Activated naive CD4-positive, alpha-beta T cell treated with Interleukin-2 at 50 U/mL for 16 hours (primary cell): ENCODE results near the gene SMIM35.
A peak's percentile ranks its signal among the peaks of the same experiment; 100 is the strongest.
"Not testable (repeated sequence)": the region's sequence is repeated elsewhere in the genome, so short reads cannot be mapped to it uniquely, and the experiment has no call there.

Experiments used
- DNase-seq: peaks from one replicate; pipeline ENCODE4 v3.0.0-alpha.2; 2020

The SMIM35 gene

DNA sequence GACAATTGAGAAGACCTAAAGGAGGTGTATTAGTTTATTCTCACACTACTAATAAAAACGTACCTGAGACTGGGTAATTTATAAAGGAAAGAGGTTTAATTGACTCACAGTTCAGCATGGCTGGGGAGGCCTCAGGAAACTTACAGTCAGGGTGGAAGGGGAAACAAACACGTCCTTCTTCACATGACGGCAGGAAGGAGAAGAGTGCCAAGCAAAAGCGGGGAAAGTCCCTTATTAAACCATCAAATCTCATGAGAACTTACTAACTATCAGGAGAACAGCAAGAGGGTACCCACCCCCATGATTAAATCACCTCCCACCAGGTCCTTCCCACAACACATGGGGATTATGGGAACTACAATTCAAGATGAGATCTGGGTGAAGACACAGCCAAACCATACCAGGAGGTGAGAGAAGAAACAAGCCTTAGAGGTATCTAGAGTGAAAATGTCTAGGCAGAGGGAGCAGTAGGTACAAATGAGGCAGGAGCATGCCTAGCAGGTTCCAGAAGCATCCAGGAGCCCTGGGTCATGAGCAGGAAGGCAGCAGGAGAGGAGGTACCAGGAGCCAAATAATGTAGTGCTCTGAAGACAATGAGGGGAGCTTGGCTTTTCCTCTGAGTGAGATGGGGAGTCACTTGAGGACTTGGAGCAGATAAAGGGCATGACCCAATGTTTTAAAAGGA, 69.0 kb downstream of the SMIM35 start:
- no peak for DNase-seq

DNA sequence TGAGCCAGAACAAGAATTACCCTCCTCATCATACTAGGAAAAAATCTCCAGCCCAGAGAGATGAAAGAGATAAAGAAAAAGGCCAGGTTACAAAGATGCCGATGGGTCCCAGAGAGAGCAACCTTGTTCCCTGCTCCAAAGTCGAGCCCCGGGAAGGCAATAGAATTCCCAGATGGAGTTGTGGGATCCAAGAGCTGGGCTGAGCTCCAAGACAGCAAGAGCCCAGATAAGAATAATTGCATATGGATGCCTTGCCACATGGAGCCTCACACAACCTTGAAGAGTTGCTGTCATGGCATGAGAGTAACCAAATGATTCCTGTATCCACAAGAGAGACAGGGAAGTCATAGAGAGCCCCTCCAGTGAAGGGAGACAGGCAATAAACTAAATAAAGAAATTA, 69.7 kb downstream of the SMIM35 start:
- DNase-seq: no peak

DNA sequence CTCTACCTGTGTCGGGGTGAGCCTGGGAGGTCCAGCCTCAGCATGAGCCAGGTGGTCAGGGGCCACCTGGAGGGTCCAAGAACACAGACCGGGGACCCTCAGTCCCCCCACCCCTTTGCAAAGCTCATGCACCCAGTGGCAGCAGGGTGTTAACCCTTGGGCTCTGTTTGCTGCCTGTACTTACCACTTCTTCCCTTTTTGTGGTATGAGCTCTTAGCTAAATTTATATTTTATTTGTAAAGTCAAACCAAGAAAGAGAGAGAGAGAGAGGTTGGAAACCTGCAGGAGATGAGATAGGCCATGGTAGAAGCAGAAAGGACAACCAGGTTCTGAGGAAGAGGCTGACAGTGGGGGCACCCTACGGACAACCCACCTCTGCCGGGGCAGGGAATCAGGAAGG, 70.7 kb downstream of the SMIM35 start:
- DNase-seq: no peak

DNA sequence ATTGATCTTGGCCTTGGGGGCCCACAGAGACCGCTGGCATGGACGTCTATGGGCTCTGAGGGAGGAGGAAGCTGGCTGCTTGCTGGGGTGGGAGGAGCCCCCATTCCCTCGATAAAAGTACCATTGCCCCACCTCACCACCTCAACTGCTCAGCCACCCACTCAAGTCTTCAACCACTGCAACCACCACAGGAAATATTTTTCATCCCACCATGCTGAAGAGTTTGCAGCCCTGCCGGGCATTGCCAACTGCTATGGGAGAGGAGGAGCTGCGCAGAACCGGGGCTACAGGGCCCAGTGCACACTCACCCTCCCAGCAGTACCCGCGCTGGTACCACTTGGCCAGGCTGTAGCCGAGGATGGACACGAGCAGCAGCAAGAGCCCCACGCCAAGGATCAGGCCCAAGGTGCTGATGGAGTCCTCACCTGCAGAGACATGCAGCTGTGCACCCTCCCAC, 71.3 kb downstream of the SMIM35 start:
- DNase-seq: no peak

DNA sequence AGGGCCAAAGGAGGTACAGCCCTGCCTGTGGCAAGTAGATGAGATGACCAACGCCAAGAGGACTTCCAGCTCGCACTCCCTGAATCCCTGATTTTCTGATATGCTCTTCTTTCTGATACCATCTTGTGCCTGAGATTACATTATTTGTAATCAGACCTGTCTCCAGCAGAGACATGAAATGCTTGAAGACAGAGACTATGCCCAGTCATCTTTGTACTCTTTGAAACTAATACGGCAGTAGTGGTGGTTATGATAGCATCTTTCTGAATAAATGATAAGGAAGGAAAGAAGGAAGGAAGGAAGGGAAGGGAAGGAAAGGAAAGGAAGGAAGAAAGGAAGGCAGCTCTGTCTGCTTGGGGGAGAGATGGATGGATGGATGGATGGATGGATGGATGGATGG, 72.7 kb downstream of the SMIM35 start:
- DNase-seq: no peak

DNA sequence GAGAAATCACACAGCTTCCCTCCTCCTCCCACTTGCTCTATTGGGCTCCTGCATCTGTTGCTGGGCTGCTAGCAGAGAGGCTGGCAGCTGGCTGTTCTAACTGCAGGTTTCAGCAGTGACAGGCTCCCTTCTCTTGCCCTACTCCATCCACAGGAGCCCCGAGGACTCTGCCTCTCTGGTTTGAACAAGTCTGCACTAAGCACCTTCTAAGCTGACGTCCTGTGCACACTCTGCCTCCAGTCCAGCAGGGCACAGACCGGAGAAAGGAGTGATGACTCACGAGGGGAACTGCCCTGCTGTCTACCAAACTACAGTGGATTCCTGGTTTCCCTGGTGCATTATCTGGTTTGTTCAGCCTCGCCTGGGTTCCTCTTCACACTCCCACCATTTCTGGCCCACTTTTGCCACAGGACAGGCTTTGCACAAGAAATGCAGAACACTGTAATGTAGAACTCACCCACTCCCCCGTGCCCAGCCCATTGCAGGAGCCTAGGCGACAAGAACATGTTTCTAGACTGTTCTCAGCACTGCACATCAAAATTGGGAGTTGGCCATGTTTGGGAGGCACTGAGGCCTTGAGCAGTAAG, 74.6 kb downstream of the SMIM35 start:
- DNase-seq: peak; percentile 31

DNA sequence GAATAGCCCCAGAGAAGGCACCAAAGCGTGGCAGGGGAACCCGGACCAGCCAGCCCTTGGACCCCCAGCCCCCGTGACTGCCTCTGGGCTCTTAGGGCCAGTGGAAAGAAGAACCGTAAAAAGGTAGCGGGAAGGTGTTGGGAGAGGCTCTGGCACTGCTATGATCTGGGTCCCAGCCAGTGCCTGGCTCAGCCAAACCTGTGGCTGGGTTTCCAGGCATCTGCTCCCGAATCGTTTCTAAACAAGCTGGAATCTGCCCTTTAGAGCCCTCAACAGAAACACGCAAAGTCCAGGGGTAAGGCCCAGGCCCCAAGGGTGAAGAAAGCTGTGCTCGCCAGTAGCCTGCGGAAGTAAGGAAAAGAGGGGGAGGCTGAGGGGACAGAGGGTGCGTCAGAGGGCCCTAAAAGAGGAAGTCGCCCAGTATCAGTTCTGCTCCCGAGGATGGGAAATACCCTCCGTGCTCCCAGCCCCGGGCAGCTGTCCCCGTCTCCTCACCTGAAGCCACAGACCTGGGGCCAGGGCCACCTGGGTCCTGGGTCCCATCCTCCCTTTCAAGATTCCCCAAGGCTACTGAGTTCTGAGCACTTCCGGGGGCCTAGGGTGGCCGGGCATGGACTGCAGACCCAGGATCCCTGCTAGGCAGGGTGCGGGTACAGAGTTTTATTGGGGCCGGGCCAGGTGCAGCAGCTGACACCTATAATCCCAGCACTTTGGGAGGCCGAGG, 75.9 kb downstream of the SMIM35 start:
- no peak for DNase-seq

DNA sequence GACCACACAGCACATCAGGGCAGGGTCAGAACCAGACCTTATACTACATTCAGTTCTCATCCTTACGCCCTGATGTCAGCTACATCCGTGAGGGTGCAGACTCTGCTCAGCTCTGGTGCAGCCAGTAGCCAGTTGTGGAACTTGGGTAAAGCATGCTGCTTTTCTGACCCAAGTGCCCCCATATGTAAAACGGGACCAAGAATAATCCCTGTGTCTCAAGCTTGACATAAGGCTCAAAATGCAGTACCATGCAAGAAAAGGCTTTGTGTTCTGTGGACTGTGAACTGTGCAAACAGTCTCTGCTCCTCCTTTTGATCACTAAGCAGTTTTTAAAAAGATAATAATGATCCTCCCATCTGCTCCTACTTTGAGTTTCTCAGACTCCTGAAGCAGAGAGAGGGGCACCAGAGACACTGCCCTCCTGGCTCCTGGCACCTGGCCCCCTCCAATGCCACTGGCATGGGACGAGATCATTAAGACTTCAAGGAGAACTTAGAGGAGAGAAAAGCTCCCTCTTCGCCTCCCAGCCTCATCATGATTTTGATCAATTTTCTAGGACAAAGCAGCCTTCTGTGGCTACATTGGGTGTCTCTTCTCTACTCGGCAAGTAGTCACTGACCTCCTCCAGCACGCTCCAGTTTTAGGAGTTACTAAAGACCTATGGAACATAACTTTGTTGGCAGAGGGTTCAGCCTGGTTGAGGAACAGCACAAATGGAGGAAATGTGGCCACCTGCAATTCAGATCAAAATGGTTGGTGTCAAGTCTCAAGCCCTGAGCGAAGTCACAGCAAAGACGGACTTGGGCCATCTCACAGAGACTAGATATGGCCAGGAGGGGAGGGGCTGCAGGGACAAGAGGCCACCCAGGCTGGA, 76.7 kb downstream of the SMIM35 start:
- no peak for DNase-seq

DNA sequence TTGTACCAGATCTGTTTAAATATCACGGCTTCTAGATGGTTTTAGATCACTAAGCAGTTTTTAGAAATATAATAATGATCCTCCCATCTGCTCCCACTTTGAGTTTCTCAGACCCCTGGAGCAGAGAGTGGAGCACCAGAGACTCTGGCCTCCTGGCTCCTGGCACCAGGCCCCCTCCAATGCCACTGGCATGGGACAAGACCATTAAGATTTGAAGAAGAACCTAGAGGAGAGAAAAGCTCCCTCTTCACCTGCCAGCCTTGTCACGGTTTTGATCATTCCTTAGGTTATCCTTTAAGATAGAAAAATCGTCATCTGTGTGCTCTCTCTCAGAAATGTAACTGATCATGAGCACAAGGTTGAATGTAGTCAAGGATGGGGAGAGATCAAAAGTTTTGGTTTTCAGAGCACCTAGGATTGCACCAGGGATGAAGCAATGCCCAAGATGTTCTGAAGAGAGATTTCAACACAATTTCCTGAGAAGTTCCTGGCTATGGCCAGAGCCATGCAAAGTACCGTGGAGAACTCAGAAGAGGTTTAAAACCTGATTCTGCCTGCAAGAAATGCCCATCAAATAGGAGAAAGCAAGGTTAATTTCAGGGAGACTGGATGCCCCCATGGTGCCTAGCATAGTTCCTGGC, 78.4 kb downstream of the SMIM35 start:
- DNase-seq: no peak

DNA sequence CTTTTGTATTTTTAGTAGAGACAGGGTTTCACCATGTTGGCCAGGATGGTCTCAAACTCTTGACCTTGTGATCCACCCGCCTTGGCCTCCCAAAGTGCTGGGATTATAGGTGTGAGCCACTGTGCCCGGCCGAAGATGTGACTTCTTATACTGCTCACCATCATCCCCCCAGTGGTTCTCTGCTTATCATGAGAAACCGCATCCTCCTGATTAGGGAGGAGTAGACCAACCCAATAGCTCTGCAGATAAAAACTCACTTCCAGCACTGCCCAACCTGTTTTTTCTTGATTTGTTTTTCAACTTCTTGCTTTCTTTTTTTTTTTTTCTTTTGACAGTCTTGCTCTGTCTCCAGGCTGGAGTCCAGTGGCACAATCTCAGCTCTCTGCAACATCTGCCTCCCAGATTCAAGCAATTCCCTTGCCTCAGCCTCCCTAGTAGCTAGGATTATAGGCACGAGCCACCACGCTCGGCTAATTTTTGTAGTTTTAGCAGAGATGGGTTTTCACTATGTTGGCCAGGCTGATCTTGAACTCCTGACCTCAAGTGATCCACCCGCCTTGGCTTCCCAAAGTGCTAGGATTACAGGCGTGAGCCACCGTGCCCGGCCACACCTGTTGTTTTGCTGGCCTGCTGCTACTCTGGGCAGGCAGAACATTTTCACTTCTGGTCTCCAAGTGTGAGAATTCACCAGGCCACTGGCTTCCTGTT, 79.0 kb downstream of the SMIM35 start:
- not testable (repeated sequence) for DNase-seq

DNA sequence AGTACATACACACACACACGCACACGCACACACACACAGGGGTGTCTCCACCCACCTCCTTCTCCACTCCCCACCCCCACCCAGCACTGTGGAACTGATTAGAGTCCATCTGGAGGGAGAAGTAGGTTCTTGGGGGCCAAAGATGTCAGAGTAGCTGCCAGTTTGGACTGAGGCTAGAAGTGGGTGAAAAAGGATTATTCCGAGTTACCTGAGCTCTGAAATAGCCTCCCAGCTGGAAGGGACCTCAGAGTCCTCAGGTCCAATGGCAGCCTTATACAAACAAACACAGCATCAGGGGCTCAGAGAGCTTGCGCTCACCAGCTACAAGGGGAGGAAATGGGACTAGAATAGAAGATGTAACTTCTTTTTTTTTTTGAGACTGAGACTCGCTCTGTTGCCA, 79.7 kb downstream of the SMIM35 start:
- DNase-seq: no peak

DNA sequence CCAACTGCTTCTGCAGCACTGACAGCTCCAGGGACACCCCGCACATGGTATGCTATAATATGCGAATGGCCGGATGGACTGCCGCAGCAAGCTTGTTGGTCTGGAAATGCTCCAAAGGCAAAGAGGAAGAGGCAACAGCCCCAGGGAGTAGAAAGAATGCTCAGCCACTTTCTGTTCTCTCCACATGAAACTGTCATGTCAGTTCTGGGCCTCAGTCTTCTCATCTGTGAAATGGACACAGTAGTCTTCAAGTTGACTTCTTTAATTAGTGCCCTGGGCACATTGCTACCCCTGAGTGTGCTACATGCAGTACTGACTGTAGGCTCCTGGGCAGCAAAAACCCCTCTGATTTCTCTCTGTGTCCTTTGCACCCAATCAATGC, 80.6 kb downstream of the SMIM35 start:
- DNase-seq: no peak

DNA sequence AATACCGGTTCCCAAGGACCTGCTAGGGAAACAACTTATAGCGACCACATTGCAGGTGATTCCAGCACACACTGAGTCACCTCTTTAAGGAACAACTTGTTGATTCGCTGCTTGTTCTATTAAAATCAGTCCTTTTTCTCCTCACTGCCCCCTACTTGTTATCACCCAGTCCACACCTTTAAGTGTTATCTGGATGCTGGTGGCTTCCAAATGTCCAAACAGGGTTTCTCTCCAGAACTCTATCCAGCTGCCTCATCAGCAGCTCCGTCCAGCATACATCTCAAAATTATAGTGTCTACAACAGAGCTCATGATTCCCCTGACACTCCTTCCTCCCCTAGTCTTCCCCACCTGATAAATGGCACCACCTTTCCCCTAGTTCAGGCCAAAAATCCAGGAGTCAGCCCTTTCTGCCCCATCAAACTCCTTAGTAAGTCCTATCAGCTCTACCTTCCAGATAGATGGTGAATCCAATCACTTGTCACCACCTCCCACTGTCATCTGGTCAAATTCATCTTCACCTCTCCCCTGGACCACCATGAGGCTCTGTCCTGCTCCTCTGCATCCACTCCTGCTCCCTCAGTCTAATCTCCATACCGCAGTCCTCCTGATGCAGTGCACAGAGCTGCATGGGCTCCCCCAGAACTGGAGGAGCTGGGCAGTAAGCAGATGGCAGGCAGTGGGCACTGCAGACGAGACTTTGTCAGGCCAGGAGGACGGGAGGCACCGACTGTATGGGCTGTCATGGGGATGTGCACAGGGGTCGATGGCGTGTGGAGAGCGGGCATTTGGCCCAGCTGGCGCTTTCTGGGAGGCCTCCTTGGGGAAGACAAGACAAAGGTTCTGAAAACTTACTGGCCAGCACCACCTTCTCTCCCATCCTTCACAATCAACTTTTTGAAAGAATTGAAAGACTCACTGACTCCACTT, 81.3 kb downstream of the SMIM35 start:
- no peak for DNase-seq

DNA sequence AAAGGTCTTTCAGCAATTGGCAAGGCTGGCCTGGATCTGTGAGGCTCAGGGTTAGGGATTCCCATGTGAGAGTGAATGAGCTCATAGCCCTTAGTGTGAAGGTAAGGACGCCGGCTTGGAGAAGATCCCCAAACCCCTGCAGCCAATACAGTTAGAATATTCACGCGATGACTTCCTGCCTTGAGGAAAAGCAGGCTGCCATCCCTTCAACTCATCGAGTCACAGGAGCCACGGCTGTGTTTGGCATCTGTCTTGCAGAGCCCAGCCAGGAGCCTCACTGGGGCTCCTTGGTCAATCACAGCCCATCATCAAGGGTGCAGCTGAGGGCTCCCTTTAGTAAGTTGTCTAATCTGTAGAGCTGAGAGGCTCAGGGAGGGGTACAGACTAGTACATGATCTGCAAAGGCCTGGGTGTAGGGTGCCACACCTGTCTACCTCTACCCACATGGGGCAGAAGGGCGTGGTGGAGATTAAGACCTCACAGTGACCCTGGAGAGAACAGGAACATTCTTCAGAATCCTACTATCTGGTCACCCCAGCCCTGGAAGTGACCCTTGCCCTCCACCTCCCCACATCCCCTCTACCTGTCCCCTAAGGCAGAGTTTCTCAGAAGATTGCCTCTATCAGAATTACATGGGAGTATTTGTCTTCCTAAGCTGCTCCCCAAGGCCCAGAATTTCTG, 82.1 kb downstream of the SMIM35 start:
- DNase-seq: no peak

DNA sequence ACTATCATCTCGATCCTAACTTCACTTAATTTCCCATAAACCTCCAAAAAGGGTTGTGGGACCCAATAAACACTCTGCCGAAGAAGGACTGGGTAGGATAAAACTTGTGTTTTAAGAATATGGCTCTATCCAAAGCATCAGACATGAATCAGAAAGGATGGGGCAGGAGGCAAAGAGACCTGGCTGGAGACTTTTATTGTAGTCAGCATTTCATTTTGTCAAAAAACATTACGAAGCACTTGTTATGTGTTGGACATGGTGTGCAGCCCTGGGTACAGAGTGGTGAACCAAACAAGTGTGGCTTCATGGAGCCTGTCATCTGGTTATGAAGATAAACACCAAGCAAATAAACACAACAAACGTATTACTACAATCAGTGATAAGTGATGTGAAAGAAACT, 83.3 kb downstream of the SMIM35 start:
- DNase-seq: no peak

DNA sequence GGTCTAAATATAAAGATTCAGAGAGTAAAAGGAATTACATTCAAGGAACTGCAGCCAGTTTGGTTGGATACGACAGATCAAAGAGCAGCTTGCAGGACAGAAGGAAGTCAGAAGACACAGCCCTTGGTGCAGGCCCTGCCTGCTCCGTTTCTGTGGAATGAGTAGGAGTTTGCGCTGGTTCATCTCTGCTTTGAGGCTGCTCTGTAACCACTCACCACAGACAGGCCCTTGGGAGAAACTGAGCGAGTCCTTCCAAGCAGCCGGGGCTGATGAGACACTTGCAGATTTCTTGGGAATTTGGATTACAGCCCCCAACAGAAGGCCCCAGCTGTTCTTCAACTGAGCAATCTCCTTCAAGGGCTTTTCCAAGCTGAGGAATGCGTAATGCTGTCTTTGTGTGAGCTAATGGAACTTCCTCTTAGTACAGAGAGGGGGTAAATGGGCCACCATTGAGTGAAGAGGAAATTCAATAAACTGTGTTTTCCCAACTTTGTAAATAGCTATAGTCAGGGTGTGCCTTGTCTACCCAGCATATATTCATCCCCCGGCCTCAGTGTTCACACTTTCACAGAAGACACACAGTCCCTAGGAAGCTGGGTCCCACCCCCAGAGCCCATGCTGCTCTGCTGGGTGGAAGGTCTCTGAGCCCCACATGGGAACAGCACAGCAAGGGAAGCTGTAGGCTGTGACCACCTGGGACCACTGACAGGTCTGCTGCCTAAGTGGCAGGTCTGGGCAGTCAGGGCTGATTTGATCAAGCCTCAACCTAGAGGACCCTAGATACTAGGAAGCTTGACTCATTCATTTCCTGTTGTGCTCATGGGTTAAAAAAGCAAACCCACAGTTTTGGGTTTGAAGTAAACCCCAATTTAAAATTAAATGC, 84.0 kb downstream of the SMIM35 start:
- peak; percentile 75 for DNase-seq

DNA sequence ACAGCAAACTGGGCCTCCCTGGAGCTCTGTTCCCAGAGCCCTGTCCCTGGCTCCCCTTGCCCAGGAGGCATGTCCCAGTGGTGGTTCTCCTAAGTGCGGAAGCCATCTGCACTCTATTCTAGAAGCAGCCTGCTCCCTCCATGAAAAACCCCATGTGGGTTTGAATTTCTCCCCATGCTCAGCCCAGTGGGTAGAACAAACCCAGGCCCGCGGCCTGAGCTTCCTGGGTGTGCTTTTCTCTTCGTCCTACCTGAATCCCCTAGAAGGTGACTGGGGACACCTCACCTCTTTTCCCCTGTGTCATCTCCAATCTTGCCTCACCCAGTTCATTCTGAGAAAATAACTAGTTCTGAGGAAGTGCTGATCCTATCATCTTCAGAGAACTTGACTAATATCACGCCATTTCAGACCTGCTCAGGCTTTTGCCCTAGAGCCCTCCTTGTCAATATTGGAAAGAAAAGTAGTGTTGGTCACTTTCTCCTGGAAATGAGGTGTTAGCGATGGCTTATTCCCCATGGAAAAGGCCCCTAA, 84.7 kb downstream of the SMIM35 start:
- DNase-seq: peak; percentile 67

DNA sequence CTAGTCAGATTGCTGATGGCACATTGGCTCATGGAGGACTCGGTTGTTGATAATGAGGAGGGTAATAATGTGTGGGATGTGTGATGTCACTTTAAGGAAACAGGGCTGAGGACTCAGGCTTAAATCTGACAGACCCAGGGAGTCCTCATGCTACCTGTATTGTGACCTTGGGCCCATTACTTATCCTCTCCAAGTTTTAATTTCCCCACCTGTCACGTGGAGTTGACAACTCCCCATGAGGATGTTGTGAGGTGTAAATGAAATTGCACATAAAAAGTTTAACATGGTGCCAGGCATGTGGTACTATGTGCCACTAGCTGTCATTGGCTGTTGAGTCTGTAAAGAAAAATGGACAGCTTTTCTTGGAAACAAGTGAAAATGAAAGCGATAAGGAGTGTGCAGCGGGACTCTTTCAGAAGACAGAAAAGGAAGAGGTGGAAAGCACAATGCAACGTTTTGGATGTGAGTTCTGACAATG, 85.2 kb downstream of the SMIM35 start:
- no peak for DNase-seq

DNA sequence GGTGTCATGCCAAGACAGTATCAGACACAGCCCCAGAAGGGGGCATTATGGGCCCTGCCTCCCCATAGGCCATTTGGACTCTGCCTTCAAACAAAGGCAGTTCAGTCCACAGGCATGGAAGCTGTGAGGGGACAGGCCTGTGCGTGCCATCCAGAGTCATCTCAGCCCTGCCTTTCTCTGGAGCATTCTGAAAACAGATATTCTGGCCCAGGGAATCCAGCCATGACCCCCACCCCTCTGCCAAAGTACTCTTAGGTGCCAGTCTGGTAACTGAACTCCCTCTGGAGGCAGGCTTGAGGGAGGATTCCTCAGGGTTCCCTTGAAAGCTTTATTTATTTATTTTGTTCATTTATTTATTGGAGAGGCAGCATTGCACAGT, 85.9 kb downstream of the SMIM35 start:
- no peak for DNase-seq
